ENCODE results near the gene EIF2B1.

EIF2B1 gene

DNA sequence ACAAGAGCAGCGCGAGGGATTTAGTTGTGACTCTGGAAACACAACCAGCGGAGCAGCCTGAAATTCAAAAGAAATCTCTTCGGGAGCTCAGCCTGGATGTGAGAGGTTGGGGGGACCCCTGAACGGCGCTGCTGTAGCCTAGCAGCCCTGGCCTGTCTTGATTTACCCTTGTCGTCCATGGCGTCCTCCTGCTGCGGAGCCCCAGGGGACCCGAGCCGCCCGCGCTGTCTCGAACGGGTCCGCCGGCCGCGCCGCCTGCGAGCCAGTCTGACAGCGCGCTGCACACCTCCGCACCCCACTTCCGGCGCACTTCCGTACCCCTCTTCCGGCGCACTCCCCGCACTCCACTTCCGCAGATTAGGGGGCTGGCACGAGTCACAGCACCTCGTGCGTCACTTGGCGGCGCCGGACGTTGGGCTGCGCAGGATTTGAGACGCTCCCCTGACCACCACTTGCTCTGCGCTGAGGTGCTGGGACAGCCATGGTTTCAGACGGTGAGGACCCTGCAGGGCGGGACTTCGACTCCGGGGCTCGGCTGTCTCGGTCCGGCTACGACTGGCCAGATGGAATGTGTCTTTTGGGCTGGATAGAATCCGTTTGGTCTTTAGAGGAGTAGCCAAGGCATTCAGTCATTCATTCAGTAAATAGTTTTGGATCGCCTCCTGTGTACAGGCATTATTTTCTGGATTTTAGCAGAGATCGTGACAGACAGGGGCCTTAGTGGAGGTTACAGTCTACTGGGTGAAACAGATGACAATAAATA is at the start of gene EIF2B1, which contains the start of gene GTF2H3:
Gene EIF2B1, minus strand, starts transcription at position 308 of the 763 bp plus-strand sequence. Its CDS starts 129 bp downstream, at position 179.
Gene GTF2H3, plus strand, starts transcription at position 451 of the 763 bp plus-strand sequence. Its CDS starts 31 bp downstream, at position 482.
- peak; percentile 73 for DNase-seq (ENCODE audit: low read depth)

- no peak for DNase-seq (ENCODE audit: low read depth)
Measured at GRCh38 chr12:123681605-123682004, 48.1 kb upstream of the EIF2B1 start.

- DNase-seq (ENCODE audit: low read depth), result no peak
Measured at GRCh38 chr12:123678981-123679380, 45.5 kb upstream of the EIF2B1 start.

GRCh38 chr12:123676616-123677320 is 43.3 kb upstream of the EIF2B1 start:
- DNase-seq (ENCODE audit: low read depth), result no peak

DNA sequence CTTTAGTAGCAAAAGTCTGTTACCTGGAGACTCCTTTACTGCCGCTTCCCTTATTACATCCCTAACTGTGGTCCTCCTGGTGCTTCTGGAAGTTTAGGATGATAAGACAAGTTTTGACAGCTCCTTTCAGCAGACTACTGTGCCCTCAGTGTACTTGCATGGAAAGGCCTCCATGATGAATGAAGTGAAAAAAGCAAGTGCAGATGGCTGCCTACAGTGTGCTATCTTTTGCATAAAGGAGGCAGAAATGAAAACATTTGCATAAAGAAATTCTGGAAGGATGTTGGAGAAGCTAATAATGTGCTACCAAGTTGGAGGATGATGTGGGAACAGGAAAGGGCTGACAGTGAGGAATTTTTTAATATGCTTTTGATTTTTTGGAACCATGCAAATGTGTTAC is 42.0 kb upstream of the EIF2B1 start:
- DNase-seq (ENCODE audit: low read depth), result no peak

GRCh38 chr12:123671876-123672275 is 38.4 kb upstream of the EIF2B1 start:
- peak; percentile 13 for DNase-seq (ENCODE audit: low read depth)

GRCh38 chr12:123670882-123671728 is 37.6 kb upstream of the EIF2B1 start, which contains the start of gene TCTN2:
TCTN2 (plus strand) TSS chr12:123671113; CDS start chr12:123671241, 128 bp downstream.
- peak; percentile 51 for DNase-seq (ENCODE audit: low read depth)

DNA sequence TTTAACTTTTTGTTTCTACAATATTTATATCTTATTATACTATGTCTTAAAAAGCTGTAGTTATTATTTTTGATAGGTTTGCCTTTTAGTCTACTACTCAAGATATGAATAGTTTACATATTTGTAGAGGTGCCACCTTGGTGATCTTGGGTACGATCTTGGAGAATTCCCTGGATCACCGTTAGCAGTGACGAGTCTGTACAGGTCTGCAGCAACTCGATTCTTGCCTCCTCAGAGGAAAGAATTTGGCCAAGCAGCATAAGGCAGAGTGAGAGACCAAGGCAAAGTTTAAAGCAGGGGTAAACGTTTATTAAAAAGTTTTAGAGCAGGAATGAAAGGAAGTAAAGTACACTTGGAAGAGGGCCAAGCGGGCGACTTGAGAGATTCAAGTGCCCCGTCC is 34.3 kb upstream of the EIF2B1 start:
- DNase-seq (ENCODE audit: low read depth), result no peak

DNA sequence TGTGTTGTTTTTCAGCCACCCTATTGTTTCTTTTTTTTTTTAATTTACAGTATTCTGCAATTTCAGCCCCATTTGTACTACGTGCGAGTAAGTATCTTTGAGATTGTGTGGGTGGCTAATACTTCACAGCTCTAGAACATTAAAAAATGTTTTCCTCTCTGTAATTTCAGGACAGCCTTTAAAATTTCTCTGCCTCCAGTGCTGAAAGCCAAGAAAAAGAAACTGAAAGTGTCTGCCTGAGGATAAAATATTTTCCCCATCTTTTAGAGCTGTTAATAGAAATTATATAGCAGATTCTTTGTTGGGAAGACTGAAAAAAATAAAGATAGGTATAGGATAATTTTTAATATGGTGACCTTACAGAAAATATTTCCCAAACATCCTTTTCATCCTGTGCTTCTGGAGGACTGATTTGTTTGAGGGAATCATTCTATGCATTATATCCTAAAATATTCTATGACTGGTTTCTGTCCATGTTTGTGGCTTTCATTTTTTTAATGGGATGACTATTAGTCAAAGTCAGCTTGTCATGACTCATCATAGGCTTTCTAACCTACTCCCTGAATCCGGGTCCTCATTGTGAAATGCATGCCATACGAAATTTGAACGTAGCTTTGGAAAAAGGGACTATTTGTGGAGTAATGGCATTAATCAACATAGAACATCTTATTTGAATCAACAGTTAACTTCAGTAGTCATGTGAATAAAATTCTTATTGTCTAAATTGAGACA is 26.7 kb upstream of the EIF2B1 start:
- DNase-seq (ENCODE audit: low read depth), result peak; percentile 73

DNA sequence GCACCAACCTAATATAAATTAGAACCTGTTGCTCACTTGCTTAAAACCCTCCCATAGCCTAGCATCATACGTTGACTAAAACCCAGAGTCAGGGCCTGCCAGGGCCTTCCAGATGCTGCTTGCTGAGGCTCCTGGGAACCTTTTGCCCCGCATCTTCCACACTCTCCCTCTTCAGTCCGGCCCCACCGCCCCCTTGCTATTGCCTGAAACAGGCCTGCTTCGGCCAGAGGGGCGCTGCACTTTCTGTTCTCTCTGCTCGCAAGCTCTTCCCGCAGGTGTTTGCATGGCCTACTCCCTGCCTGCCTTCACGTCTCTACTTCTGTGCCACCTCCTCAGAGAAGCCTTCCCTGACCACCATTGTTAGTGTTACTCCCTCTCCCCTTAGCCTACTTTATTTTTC is 23.7 kb upstream of the EIF2B1 start:
- DNase-seq (ENCODE audit: low read depth), result no peak

DNA sequence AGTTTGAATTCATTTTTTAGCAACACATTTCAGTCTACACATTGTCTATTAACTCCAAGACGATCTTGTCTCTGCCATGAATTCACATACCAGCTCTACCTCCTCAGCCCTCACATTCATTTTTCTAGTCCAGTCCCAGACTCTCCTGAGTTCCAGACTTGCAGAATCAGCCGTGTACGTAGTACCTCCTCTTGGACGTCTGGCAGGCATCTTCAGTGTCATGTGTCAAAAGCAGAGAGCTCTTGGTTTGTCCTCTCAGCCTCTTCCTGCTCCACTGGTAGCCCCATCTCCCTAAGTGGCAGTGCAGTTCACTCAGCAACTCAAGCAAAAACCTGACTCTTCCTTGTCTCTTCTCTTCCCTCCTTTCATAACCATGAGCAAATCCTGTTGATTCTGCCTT is 22.9 kb upstream of the EIF2B1 start:
- DNase-seq (ENCODE audit: low read depth), result no peak

DNA sequence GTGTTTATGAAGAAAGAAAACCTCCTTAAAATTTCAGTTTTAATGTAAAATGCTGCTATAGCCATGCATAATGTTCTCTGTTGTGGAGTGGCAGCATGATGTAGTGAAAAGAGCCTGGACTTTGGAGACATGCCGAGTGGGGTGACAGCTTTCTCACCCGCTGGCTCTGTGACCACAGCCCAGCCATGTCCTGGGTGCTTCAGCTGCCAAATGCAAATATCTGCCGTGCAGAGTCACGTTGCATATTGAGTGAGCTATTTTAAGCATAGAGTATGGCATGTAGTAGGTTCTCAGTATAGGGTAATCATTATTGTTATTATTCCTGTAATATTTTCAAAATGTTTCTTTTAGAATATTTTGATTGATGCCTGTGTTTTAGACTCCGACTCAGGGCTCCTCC is 21.9 kb upstream of the EIF2B1 start:
- no peak for DNase-seq (ENCODE audit: low read depth)

DNA sequence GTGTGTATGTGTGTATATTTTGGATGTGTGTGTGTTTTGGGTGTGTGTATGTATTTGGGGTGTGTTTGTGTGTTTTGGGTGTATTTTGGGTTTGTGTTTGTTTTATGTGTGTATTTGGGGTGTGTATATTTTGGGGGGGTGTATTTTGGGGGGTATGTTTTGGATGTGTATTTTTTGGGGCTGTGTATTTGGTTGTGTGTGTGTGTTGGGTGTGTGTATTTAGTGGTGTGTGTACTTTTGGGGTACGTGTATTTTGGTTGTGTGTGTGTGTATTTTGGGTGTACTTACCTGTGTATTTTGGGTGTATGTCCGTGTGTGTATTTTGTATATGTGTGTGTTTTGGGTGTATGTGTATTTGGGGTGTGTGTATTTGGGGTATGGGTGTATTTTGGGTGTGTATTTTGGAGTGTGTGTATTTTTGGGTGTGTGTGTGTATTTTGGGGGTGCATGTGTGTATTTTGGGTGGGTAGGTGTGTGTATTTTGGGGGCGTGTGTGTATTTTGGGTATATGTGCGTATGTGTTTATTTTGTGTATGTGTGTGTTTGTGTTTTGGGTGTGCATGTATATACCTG is 20.7 kb upstream of the EIF2B1 start:
- no peak for DNase-seq (ENCODE audit: low read depth)

DNA sequence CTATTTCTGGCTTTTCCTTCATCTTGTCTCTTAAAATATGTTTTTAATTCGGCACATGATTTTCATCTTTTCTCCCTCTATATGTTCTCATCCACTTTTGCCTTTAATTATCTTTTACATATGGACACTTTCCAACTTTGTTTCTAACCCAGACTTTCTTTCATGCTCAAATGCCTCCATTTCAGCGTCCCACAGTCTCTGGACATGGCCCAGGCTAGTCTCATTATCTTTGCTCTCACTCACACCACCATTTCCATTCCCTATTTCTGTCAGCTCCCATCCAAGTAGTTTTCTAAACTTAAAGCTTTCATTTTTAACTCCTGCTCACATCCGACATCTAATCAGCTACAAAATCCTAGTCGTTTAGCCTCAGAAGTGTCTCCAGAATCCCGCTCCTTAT is 14.9 kb upstream of the EIF2B1 start:
- no peak for DNase-seq (ENCODE audit: low read depth)

- no peak for DNase-seq (ENCODE audit: low read depth)
Measured at GRCh38 chr12:123645878-123646277, 12.4 kb upstream of the EIF2B1 start.

GRCh38 chr12:123645380-123645779 is 11.9 kb upstream of the EIF2B1 start:
- DNase-seq (ENCODE audit: low read depth), result no peak

DNA sequence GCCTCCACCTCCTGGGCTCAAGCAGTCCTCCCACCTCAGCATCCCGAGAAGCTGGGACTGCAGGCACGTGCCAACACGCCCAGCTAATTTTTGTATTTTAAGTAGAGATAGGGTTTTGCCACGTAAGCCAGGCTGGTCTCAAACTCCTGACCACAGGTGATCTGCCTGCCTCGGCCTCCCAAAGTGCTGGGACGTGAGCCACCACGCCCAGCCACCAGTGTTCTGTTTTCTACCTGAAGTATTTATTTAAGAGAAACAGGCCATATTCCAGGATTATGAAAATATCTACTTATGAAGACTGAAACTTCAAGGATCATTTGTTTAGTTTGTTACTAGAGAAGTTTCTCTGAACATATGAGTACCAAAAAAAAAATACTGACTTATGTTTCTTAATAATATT is 10.4 kb upstream of the EIF2B1 start:
- DNase-seq (ENCODE audit: low read depth), result no peak

- DNase-seq (ENCODE audit: low read depth), result no peak
Measured at GRCh38 chr12:123634142-123634561, 666 bp upstream of the EIF2B1 start.

DNA sequence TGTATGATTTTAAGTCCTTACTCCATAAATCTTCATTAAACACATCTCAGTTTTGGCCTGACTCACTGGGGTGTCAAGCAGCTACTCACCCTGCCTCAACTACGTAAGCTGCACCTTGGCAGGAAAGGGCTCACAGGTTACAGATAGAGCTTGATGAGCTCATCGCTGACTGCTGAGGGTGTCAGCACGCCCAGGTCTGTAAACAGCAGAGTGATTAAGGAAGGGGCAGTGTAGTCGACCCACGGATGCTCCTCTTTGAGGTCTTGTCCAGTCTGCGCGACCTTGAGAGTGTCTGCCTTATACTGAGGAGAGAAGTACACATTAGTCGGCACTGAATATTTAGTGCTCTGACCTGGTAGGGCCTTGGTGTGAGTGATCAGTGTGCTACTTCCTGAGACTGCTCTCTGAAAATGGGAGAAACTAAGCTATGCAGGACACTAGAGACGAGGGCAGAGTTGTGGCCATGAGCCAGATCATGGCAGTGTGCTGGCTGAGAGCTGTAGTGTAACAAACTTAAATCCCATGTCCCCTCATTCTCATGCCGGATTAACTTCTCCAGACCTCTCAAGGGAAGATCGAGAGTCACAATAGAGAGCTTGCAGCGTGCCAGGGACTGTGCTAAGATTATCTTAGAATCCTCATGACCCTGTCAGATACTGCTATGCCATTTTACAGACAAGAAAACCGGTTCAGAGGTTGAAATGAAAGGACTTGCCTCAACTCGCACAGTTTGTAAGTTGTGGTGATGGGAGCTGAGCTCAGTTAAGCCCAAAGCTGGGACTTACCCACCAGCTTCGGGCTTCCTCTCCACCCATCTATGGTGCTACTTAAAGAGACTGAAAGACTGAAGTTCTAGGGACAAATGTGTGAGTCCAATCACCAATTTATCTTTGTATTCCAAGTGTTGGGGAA is 11.6 kb downstream of the EIF2B1 start:
- DNase-seq (ENCODE audit: low read depth), result no peak

GRCh38 chr12:123621101-123621500 is 12.4 kb downstream of the EIF2B1 start:
- no peak for DNase-seq (ENCODE audit: low read depth)
